PC-3 (cell line): ENCODE data around the gene IDNK. TPM values are rescaled to one million over a fixed set of nuclear protein-coding genes. Genes with fewer than 3 reads are reported as not detected.

Experiments
- ATAC-seq: fragments of 200-7000 bp; cut with Tn5 transposase; 2 replicates; pipeline ENCODE4 v1.9.1; 2020; ENCODE audit warnings: mild to moderate bottlenecking, moderate library complexity
- BruUV-seq: library from RNA; stranded (reverse); fragments of 400-500 nt; replicated peaks from 2 replicates; lab custom pipeline; 2021; lab: Mats Ljungman, UMichigan
- CTCF ChIA-PET: fragments of 300-600 bp; sonication (Branson Sonifier 250); formaldehyde crosslinking; loops from one replicate; lab custom pipeline; 2022; ENCODE audit warnings: antibody characterized with exemption; lab: Charles Lee
- POLR2A ChIA-PET: fragments of 300-600 bp; sonication (Branson Sonifier 250); formaldehyde crosslinking; loops from one replicate; lab custom pipeline; 2022; ENCODE audit warnings: antibody characterized with exemption; ENCODE audit not compliant: unreplicated experiment; lab: Charles Lee
- DNase-seq: peaks from one replicate; pipeline ENCODE4 v3.0.0-alpha.2; 2015
- H2AFZ ChIP-seq: fragments of 300-600 bp; sonication (generic); 2 replicates; pipeline ENCODE4 v1.6.0; 2016; ENCODE audit warnings: antibody characterized with exemption, low read length
- H3F3A ChIP-seq: fragments of 300-600 bp; sonication (generic); one replicate; pipeline ENCODE4 v1.6.0; 2017; ENCODE audit warnings: antibody characterized with exemption, low read length, control low read depth, mild to moderate bottlenecking; ENCODE audit not compliant: unreplicated experiment
- H3K27ac ChIP-seq: fragments of 300-600 bp; sonication (generic); 2 replicates; pipeline ENCODE4 v1.5.1; 2016; ENCODE audit warnings: mild to moderate bottlenecking, low read length
- H3K27me3 ChIP-seq: fragments of 300-600 bp; sonication (generic); 2 replicates; pipeline ENCODE4 v1.6.1; 2016; ENCODE audit warnings: low read length, mixed read lengths
- H3K36me3 ChIP-seq: fragments of 300-600 bp; sonication (generic); 2 replicates; pipeline ENCODE4 v1.6.1; 2016; ENCODE audit warnings: low read depth, mixed run types, low read length, mixed read lengths
- H3K4me1 ChIP-seq: fragments of 300-600 bp; sonication (generic); 2 replicates; pipeline ENCODE4 v1.5.1; 2016; ENCODE audit warnings: low read length; ENCODE audit not compliant: insufficient read depth
- H3K4me2 ChIP-seq: fragments of 300-600 bp; sonication (generic); 2 replicates; pipeline ENCODE4 v1.6.0; 2016; ENCODE audit warnings: low read length
- H3K4me3 ChIP-seq: fragments of 300-600 bp; sonication (generic); 2 replicates; pipeline ENCODE4 v1.5.1; 2016; ENCODE audit warnings: mild to moderate bottlenecking, low read length, mixed read lengths
- H3K79me2 ChIP-seq: fragments of 300-600 bp; sonication (generic); 2 replicates; pipeline ENCODE4 v1.6.1; 2017; ENCODE audit warnings: low read length, mixed read lengths
- H3K9ac ChIP-seq: fragments of 300-600 bp; sonication (generic); 2 replicates; pipeline ENCODE4 v1.6.0; 2016; ENCODE audit warnings: mild to moderate bottlenecking, low read length
- H3K9me2 ChIP-seq: fragments of 300-600 bp; sonication (generic); replicated peaks from 2 replicates; pipeline ENCODE4 v1.6.1; 2016; ENCODE audit warnings: mixed run types, low read length, mixed read lengths
- H3K9me3 ChIP-seq: fragments of 300-600 bp; sonication (generic); 2 replicates; pipeline ENCODE4 v1.6.1; 2016; ENCODE audit warnings: low read length, mixed read lengths
- H4K20me1 ChIP-seq: fragments of 300-600 bp; sonication (generic); 2 replicates; pipeline ENCODE4 v1.6.1; 2016; ENCODE audit warnings: low read length, mixed read lengths
- CTCF ChIP-seq: fragments of 300-600 bp; sonication (generic); conservative IDR thresholded peaks from 2 replicates; pipeline ENCODE4 v1.5.1; 2017; ENCODE audit warnings: antibody characterized with exemption, low read depth, mild to moderate bottlenecking, low read length
- EZH2 ChIP-seq: fragments of 300-600 bp; sonication (generic); IDR thresholded peaks from one replicate; pipeline ENCODE4 v1.6.1; 2017; ENCODE audit warnings: antibody characterized with exemption, mild to moderate bottlenecking, low read length; ENCODE audit not compliant: unreplicated experiment
- EZH2phosphoT487 ChIP-seq: fragments of 300-600 bp; sonication (generic); IDR thresholded peaks from 2 replicates; pipeline ENCODE4 v1.6.1; 2018; ENCODE audit warnings: mild to moderate bottlenecking, antibody characterized with exemption, low read length, borderline replicate concordance
- intact Hi-C: fragments of 100-400 bp; cut with micrococcal nuclease; formaldehyde crosslinking; loops from 2 replicates; pipeline ENCODE4 v1.9.0; 2023
- total RNA-seq: library from RNA; depleted of rRNA; stranded (reverse); fragments of >200 nt; gene quantifications from 2 replicates; pipeline ENCODE4 v1.2.3, GENCODE V29; 2014

IDNK gene
- total RNA-seq, 1 experiment from 2014 or later = 1.4 TPM

GRCh38 chr9:83651558-83651957 lies 28.6 kb downstream of the IDNK start:
- POLR2A ChIA-PET = no interaction called here
- Histone ChIP-seq H3K4me3 (no peak overlapping the region), H3K27me3 (no peaks in the 10 kb centered on the region), H3K79me2 (no peaks in the 10 kb centered on the region), H3K4me1 (no peaks in the 10 kb centered on the region), H3K9ac (no peak overlapping the region), H3K27ac (no peak overlapping the region), H3K36me3 (peaks cover 29% of the 10 kb centered on the region), H3K9me2 (no peaks in the 10 kb centered on the region), H4K20me1 (no peaks in the 10 kb centered on the region), H3K4me2 (no peak overlapping the region), H2AFZ (no peak overlapping the region), H3F3A (no peaks in the 10 kb centered on the region), H3K9me3 (no peaks in the 10 kb centered on the region)
- ATAC-seq = no peak
- DNase-seq = no peak
- TF ChIP-seq EZH2 = no peak
- no peak for TF ChIP-seq EZH2phosphoT487
- no peak for TF ChIP-seq CTCF
- no TSS peak for BruUV-seq
- CTCF ChIA-PET = no interaction called here
- intact Hi-C loops = no loop called here

GRCh38 chr9:83652433-83652832 lies 29.5 kb downstream of the IDNK start:
- Histone ChIP-seq H3K9ac (no peak overlapping the region), H3K9me3 (no peaks in the 10 kb centered on the region), H3K27ac (no peak overlapping the region), H3K36me3 (peaks cover 30% of the 10 kb centered on the region), H3K79me2 (no peaks in the 10 kb centered on the region), H3F3A (no peaks in the 10 kb centered on the region), H2AFZ (no peak overlapping the region), H3K4me1 (no peaks in the 10 kb centered on the region), H3K4me3 (no peak overlapping the region), H3K27me3 (no peaks in the 10 kb centered on the region), H3K4me2 (no peak overlapping the region), H3K9me2 (no peaks in the 10 kb centered on the region), H4K20me1 (no peaks in the 10 kb centered on the region)
- ATAC-seq = no peak
- ChIA-PET POLR2A (no interaction called here), CTCF (no interaction called here)
- BruUV-seq = no TSS peak
- intact Hi-C loops = no loop called here
- TF ChIP-seq EZH2 = no peak
- no peak for TF ChIP-seq EZH2phosphoT487
- TF ChIP-seq CTCF = no peak
- DNase-seq = no peak

- POLR2A ChIA-PET = no interaction called here
- no TSS peak for BruUV-seq
- DNase-seq = no peak
Measured at GRCh38 chr9:83655433-83655832, 32.5 kb downstream of the IDNK start.

More at GRCh38 chr9:83655433-83655832, 32.5 kb downstream of the IDNK start:
- Histone ChIP-seq H3K27me3 (no peaks in the 10 kb centered on the region), H3K36me3 (peaks cover 52% of the 10 kb centered on the region), H3K9me2 (no peaks in the 10 kb centered on the region), H3F3A (no peaks in the 10 kb centered on the region), H3K27ac (no peak overlapping the region), H3K9ac (no peak overlapping the region), H3K9me3 (no peaks in the 10 kb centered on the region), H3K4me1 (no peaks in the 10 kb centered on the region), H2AFZ (no peak overlapping the region), H3K4me3 (no peak overlapping the region), H4K20me1 (no peaks in the 10 kb centered on the region), H3K79me2 (no peaks in the 10 kb centered on the region), H3K4me2 (no peak overlapping the region)
- CTCF ChIA-PET = no interaction called here
- intact Hi-C loops = no loop called here
- TF ChIP-seq CTCF (no peak), EZH2phosphoT487 (no peak), EZH2 (no peak)
- no peak for ATAC-seq
